ENCODE measurements around the gene ADAMTS14.

The ADAMTS14 gene

GRCh38 chr10:70778267-70778924 lies 106.1 kb downstream of the ADAMTS14 start:
- H2AFZ ChIP-seq, result no peak overlapping the region
- H3K9ac ChIP-seq, result no peak overlapping the region
- H3K4me3 ChIP-seq (ENCODE audit: low read depth, low read length), result no peak overlapping the region
- no peak overlapping the region for H3K27ac ChIP-seq
- H3K9me3 ChIP-seq (ENCODE audit: control insufficient read depth, low read length), result no peaks in the 10 kb centered on the region
- H3K79me2 ChIP-seq, result no peaks in the 10 kb centered on the region
- H3K4me2 ChIP-seq (ENCODE audit: low read length), result no peak overlapping the region
- H3K27me3 ChIP-seq (ENCODE audit: control insufficient read depth, insufficient read depth, low read length), result no peaks in the 10 kb centered on the region
- TF ChIP-seq, protein P1, sequence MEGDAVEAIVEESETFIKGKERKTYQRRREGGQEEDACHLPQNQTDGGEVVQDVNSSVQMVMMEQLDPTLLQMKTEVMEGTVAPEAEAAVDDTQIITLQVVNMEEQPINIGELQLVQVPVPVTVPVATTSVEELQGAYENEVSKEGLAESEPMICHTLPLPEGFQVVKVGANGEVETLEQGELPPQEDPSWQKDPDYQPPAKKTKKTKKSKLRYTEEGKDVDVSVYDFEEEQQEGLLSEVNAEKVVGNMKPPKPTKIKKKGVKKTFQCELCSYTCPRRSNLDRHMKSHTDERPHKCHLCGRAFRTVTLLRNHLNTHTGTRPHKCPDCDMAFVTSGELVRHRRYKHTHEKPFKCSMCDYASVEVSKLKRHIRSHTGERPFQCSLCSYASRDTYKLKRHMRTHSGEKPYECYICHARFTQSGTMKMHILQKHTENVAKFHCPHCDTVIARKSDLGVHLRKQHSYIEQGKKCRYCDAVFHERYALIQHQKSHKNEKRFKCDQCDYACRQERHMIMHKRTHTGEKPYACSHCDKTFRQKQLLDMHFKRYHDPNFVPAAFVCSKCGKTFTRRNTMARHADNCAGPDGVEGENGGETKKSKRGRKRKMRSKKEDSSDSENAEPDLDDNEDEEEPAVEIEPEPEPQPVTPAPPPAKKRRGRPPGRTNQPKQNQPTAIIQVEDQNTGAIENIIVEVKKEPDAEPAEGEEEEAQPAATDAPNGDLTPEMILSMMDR (IDR thresholded peaks at IDR 0.05), result no peak
- peaks cover 4% of the 10 kb centered on the region for H3K4me1 ChIP-seq
- H3K36me3 ChIP-seq (ENCODE audit: control insufficient read depth, insufficient read depth, low read length), result no peaks in the 10 kb centered on the region

- Histone ChIP-seq H3K4me3 (ENCODE audit: low read depth, low read length) (no peak overlapping the region), H3K79me2 (no peaks in the 10 kb centered on the region), H3K27me3 (ENCODE audit: control insufficient read depth, insufficient read depth, low read length) (no peaks in the 10 kb centered on the region), H3K27ac (no peak overlapping the region), H3K9me3 (ENCODE audit: control insufficient read depth, low read length) (no peaks in the 10 kb centered on the region), H3K4me1 (peaks cover 4% of the 10 kb centered on the region), H3K4me2 (ENCODE audit: low read length) (no peak overlapping the region), H3K36me3 (ENCODE audit: control insufficient read depth, insufficient read depth, low read length) (no peaks in the 10 kb centered on the region), H3K9ac (no peak overlapping the region), H2AFZ (no peak overlapping the region)
- TF ChIP-seq, protein P1 (IDR thresholded peaks at IDR 0.05), result no peak
Observed at GRCh38 chr10:70779088-70779487, 106.8 kb downstream of the ADAMTS14 start.

GRCh38 chr10:70779511-70780369 lies 107.4 kb downstream of the ADAMTS14 start:
- no peak overlapping the region for H3K27ac ChIP-seq
- TF ChIP-seq, protein P1 (IDR thresholded peaks at IDR 0.05), result no peak
- H3K9me3 ChIP-seq (ENCODE audit: control insufficient read depth, low read length), result no peaks in the 10 kb centered on the region
- no peak overlapping the region for H3K9ac ChIP-seq
- no peaks in the 10 kb centered on the region for H3K27me3 ChIP-seq (ENCODE audit: control insufficient read depth, insufficient read depth, low read length)
- H3K4me2 ChIP-seq (ENCODE audit: low read length), result no peak overlapping the region
- H3K4me1 ChIP-seq, result peaks cover 4% of the 10 kb centered on the region
- no peak overlapping the region for H3K4me3 ChIP-seq (ENCODE audit: low read depth, low read length)
- H2AFZ ChIP-seq, result no peak overlapping the region
- no peaks in the 10 kb centered on the region for H3K79me2 ChIP-seq
- H3K36me3 ChIP-seq (ENCODE audit: control insufficient read depth, insufficient read depth, low read length), result no peaks in the 10 kb centered on the region

- H3K4me1 ChIP-seq, result peaks cover 4% of the 10 kb centered on the region
- H3K36me3 ChIP-seq (ENCODE audit: control insufficient read depth, insufficient read depth, low read length), result no peaks in the 10 kb centered on the region
- H3K27ac ChIP-seq, result no peak overlapping the region
- H3K27me3 ChIP-seq (ENCODE audit: control insufficient read depth, insufficient read depth, low read length), result no peaks in the 10 kb centered on the region
- H2AFZ ChIP-seq, result no peak overlapping the region
- TF ChIP-seq, protein P1 (IDR thresholded peaks at IDR 0.05), result no peak
- H3K9me3 ChIP-seq (ENCODE audit: control insufficient read depth, low read length), result no peaks in the 10 kb centered on the region
- no peak overlapping the region for H3K9ac ChIP-seq
- no peak overlapping the region for H3K4me2 ChIP-seq (ENCODE audit: low read length)
- H3K4me3 ChIP-seq (ENCODE audit: low read depth, low read length), result no peak overlapping the region
- H3K79me2 ChIP-seq, result no peaks in the 10 kb centered on the region
Observed at GRCh38 chr10:70780370-70780760, 108.1 kb downstream of the ADAMTS14 start.

Data from parathyroid adenoma (tissue), 2 donors.